Activated CD8-positive, alpha-beta memory T cell treated with anti-CD3 and anti-CD28 coated beads, Interleukin-2, amount 10 ng/mL, durations not matched to agents 7 days and 5 days (primary cell): Measurements from ENCODE around the gene PBLD. TPM values are rescaled to one million over a fixed set of nuclear protein-coding genes. Genes with fewer than 3 reads are reported as not detected.
"Not testable (repeated sequence)": the region's sequence is repeated elsewhere in the genome, so short reads cannot be mapped to it uniquely, and the experiment has no call there.

ENCODE experiments used
- ATAC-seq: fragments of 150-1000 bp; cut with Tn5 transposase; one replicate; pipeline ENCODE4 v1.10.0; 2021; ENCODE audit warnings: moderate library complexity
- CTCF ChIA-PET: fragments of 350-600 bp; sonication (Branson Sonifier 250); formaldehyde crosslinking; loops from one replicate; lab custom pipeline; 2021; ENCODE audit warnings: antibody characterized with exemption; lab: Charles Lee
- DNase-seq: peaks from one replicate; pipeline ENCODE4 v3.0.0-alpha.2; 2020
- H3K27ac Mint-ChIP-seq: one replicate; pipeline ENCODE4 v1.8.0; 2021; ENCODE audit warnings: mild to moderate bottlenecking, mixed read lengths
- H3K27me3 Mint-ChIP-seq: one replicate; pipeline ENCODE4 v1.8.0; 2021; ENCODE audit warnings: mixed read lengths
- H3K36me3 Mint-ChIP-seq: one replicate; pipeline ENCODE4 v1.8.0; 2021; ENCODE audit warnings: mild to moderate bottlenecking, mixed read lengths
- H3K4me1 Mint-ChIP-seq: one replicate; pipeline ENCODE4 v1.8.0; 2021; ENCODE audit warnings: mixed read lengths
- H3K4me3 Mint-ChIP-seq: one replicate; pipeline ENCODE4 v1.8.0; 2021; ENCODE audit warnings: mild to moderate bottlenecking, moderate library complexity, mixed read lengths
- H3K9me3 Mint-ChIP-seq: one replicate; pipeline ENCODE4 v1.8.0; 2022; ENCODE audit warnings: low read depth, mixed read lengths
- total RNA-seq, 2 experiments: library from RNA; stranded (reverse); gene quantifications; one replicate each; pipeline ENCODE4 v1.2.3, GENCODE V29; 2021

Gene PBLD
- total RNA-seq, 2 experiments from 2014 or later = 1.1 to 1.4 TPM

- ATAC-seq = no peak
Measured at GRCh38 chr10:68251625-68252495, 80.9 kb downstream of the PBLD start.

DNA sequence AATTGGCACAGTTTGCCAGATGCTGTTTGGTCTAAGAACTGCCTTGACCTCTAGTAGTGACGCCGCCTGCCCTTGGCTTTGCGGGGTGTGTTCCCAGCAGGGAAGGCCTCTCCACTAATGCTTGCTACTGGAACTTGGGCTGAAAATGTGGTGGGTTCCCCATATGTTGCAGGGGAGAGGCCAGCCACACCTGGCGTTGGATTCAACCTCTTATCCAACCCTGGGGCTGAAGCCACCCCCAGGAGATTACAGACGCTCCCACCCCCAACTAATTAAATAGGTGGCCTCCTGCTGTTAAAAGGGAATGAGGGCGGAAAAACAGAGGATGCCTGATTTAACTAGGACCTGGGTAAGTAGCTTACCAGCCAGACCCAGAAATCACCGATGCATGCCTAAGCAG, 81.6 kb downstream of the PBLD start:
- ATAC-seq (no peak), DNase-seq (no peak)
- Mint-ChIP-seq H3K9me3 (no peaks in the 10 kb centered on the region), H3K27me3 (peaks cover 5% of the 10 kb centered on the region), H3K27ac (no peak overlapping the region), H3K4me3 (no peak overlapping the region), H3K4me1 (no peaks in the 10 kb centered on the region), H3K36me3 (no peaks in the 10 kb centered on the region)
- CTCF ChIA-PET = no interaction called here

More at GRCh38 chr10:68251625-68252495, 80.9 kb downstream of the PBLD start:
- Mint-ChIP-seq H3K36me3 (no peaks in the 10 kb centered on the region), H3K9me3 (no peaks in the 10 kb centered on the region), H3K4me3 (no peak overlapping the region), H3K27me3 (peaks cover 12% of the 10 kb centered on the region), H3K27ac (no peak overlapping the region), H3K4me1 (no peaks in the 10 kb centered on the region)
- no peak for DNase-seq
- CTCF ChIA-PET = interaction anchor here (0.9 to 1.6 kb wide), 2 partner anchors 26 to 39 kb away, joined by 3 read pairs; no protein-coding TSS in a partner anchor

DNA sequence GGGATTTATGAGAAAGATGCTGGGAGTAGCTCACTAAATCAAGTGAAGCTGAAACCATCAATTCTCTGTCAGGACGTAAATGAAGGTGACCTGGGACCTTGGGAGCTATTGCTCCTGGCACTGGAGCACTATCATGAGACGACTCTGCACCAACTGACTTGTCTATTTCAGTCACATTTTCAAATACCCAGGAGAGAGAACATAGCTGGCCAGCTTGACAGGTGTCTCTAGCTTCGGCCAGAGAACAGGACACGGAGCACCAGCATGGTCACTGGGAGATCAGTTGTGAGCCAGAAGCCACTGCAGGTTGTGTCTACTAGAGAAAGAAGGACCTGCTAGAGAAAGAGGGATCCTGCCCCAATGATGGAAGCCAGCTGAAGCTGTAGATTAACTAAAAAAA, 83.4 kb downstream of the PBLD start:
- no peaks in the 10 kb centered on the region for H3K4me1 Mint-ChIP-seq
- DNase-seq = no peak
- CTCF ChIA-PET = no interaction called here
- H3K9me3 Mint-ChIP-seq = no peaks in the 10 kb centered on the region
- no peaks in the 10 kb centered on the region for H3K27me3 Mint-ChIP-seq
- no peaks in the 10 kb centered on the region for H3K36me3 Mint-ChIP-seq
- no peak for ATAC-seq
- H3K27ac Mint-ChIP-seq = no peak overlapping the region
- H3K4me3 Mint-ChIP-seq = no peak overlapping the region

GRCh38 chr10:68247931-68248330, 84.8 kb downstream of the PBLD start:
- DNase-seq (no peak), ATAC-seq (no peak)
- Mint-ChIP-seq H3K27me3 (no peaks in the 10 kb centered on the region), H3K4me3 (no peak overlapping the region), H3K4me1 (no peaks in the 10 kb centered on the region), H3K36me3 (no peaks in the 10 kb centered on the region), H3K9me3 (no peaks in the 10 kb centered on the region), H3K27ac (no peak overlapping the region)
- CTCF ChIA-PET = interaction anchor here (1.4 kb wide), 1 partner anchor 35 kb away, joined by 4 read pairs; no protein-coding TSS in a partner anchor

DNA sequence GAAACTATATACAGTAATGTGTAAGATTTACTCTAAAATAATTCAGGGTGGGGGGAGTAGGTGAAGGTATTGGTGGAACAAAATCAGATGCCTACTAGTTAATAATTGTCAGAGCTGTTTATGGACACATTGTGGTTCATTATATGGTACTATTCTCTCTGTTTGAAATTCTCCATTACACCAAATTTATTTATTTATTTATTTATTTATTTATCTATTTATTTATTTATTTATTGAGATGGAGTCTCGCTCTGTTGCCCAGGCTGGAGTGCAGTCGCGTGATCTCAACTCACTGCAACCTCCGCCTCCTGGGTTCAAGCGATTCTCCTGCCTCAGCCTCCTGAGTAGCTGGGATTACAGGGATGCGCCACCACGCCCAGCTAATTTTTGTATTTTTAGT, 86.3 kb downstream of the PBLD start:
- not testable (repeated sequence) for H3K27ac Mint-ChIP-seq, H3K4me1 Mint-ChIP-seq, DNase-seq, H3K4me3 Mint-ChIP-seq, H3K9me3 Mint-ChIP-seq, ATAC-seq, H3K36me3 Mint-ChIP-seq, H3K27me3 Mint-ChIP-seq
- CTCF ChIA-PET = interaction anchor here (1.4 kb wide), 1 partner anchor 34 kb away, joined by 4 read pairs; no protein-coding TSS in a partner anchor

DNA sequence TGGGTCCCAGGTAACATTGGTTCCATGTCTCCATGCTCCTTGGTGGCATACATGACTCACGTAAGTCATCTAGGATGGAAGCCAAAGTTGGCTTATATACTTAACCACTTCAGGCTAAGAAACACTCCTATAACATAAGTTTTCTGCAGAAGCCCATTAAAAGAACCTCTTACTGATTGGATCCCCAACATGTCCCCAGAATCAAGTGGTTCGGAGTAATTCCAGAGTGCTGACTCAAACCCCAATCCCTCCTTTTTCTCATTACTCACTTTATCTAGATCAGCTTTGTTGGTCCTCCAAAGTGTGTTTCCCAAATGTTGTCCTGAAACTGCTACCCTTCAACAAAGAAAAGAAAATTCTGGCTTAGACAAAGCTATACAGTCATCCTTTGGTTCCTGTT, 90.7 kb downstream of the PBLD start:
- Mint-ChIP-seq H3K27ac (no peak overlapping the region), H3K27me3 (no peaks in the 10 kb centered on the region), H3K36me3 (no peaks in the 10 kb centered on the region), H3K4me3 (no peak overlapping the region), H3K9me3 (no peaks in the 10 kb centered on the region), H3K4me1 (no peaks in the 10 kb centered on the region)
- CTCF ChIA-PET = no interaction called here
- no peak for ATAC-seq
- no peak for DNase-seq

GRCh38 chr10:68239596-68240150, 93.1 kb downstream of the PBLD start:
- Mint-ChIP-seq H3K4me1 (no peaks in the 10 kb centered on the region), H3K9me3 (no peaks in the 10 kb centered on the region), H3K36me3 (no peaks in the 10 kb centered on the region), H3K27me3 (peaks cover 3% of the 10 kb centered on the region), H3K27ac (no peak overlapping the region), H3K4me3 (no peak overlapping the region)
- CTCF ChIA-PET = interaction anchor here (1.8 kb wide), 1 partner anchor 9 kb away, joined by 9 read pairs; no protein-coding TSS in a partner anchor
- DNase-seq (no peak), ATAC-seq (no peak)

DNA sequence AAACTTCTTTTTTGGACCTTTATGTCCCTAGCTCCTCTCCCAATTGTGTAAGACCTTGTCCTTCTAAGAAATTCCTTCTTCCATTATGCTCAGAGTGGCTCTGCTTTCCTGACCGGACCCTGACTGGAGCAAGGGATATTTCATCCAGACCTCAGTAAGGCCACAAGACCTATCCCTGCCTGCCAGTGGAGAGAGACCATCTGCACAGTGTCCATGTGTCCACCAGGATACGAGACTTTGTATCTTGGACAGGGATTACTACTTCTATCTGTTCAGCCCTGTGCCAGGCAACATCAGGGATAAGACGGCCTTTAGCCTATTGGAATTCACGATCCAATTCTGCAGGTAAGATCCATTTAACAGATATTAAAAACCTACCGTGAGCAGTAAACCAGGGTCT, 93.7 kb downstream of the PBLD start:
- DNase-seq = no peak
- H3K4me1 Mint-ChIP-seq = no peaks in the 10 kb centered on the region
- H3K4me3 Mint-ChIP-seq = no peak overlapping the region
- ATAC-seq = no peak
- H3K36me3 Mint-ChIP-seq = no peaks in the 10 kb centered on the region
- H3K9me3 Mint-ChIP-seq = no peaks in the 10 kb centered on the region
- H3K27ac Mint-ChIP-seq = no peak overlapping the region
- CTCF ChIA-PET = interaction anchor here (1.8 kb wide), 1 partner anchor 8 kb away, joined by 9 read pairs; no protein-coding TSS in a partner anchor
- peaks cover 4% of the 10 kb centered on the region for H3K27me3 Mint-ChIP-seq

GRCh38 chr10:68238371-68238770, 94.4 kb downstream of the PBLD start:
- no peak for DNase-seq
- no peak overlapping the region for H3K4me3 Mint-ChIP-seq
- H3K27me3 Mint-ChIP-seq = peaks cover 11% of the 10 kb centered on the region
- no peak for ATAC-seq
- no peak overlapping the region for H3K27ac Mint-ChIP-seq
- no peaks in the 10 kb centered on the region for H3K9me3 Mint-ChIP-seq
- no peaks in the 10 kb centered on the region for H3K4me1 Mint-ChIP-seq
- CTCF ChIA-PET = no interaction called here
- H3K36me3 Mint-ChIP-seq = no peaks in the 10 kb centered on the region

- H3K4me1 Mint-ChIP-seq = no peaks in the 10 kb centered on the region
- no peak overlapping the region for H3K27ac Mint-ChIP-seq
- H3K36me3 Mint-ChIP-seq = no peaks in the 10 kb centered on the region
- no peaks in the 10 kb centered on the region for H3K9me3 Mint-ChIP-seq
- H3K4me3 Mint-ChIP-seq = no peak overlapping the region
- CTCF ChIA-PET = no interaction called here
- H3K27me3 Mint-ChIP-seq = peaks cover 20% of the 10 kb centered on the region
- ATAC-seq (no peak), DNase-seq (no peak)
Measured at GRCh38 chr10:68237173-68237572, 95.6 kb downstream of the PBLD start.

- CTCF ChIA-PET = interaction anchor here (1.7 kb wide), 1 partner anchor 22 kb away, joined by 4 read pairs; no protein-coding TSS in a partner anchor
- no peak overlapping the region for H3K27ac Mint-ChIP-seq
- no peak for ATAC-seq
Measured at GRCh38 chr10:68235581-68235980, 97.1 kb downstream of the PBLD start.

GRCh38 chr10:68235111-68235510, 97.6 kb downstream of the PBLD start:
- DNase-seq (no peak), ATAC-seq (no peak)
- CTCF ChIA-PET = interaction anchor here (1.7 kb wide), 1 partner anchor 22 kb away, joined by 4 read pairs; no protein-coding TSS in a partner anchor
- Mint-ChIP-seq H3K9me3 (no peaks in the 10 kb centered on the region), H3K27ac (no peak overlapping the region), H3K4me3 (no peak overlapping the region), H3K27me3 (peaks cover 33% of the 10 kb centered on the region), H3K4me1 (peaks cover 9% of the 10 kb centered on the region), H3K36me3 (no peaks in the 10 kb centered on the region)

More at GRCh38 chr10:68235581-68235980, 97.1 kb downstream of the PBLD start:
- H3K9me3 Mint-ChIP-seq = no peaks in the 10 kb centered on the region
- H3K36me3 Mint-ChIP-seq = no peaks in the 10 kb centered on the region
- H3K4me1 Mint-ChIP-seq = peaks cover 8% of the 10 kb centered on the region
- DNase-seq = no peak
- no peak overlapping the region for H3K4me3 Mint-ChIP-seq
- peaks cover 30% of the 10 kb centered on the region for H3K27me3 Mint-ChIP-seq

GRCh38 chr10:68233046-68233445, 99.7 kb downstream of the PBLD start:
- no peaks in the 10 kb centered on the region for H3K9me3 Mint-ChIP-seq
- H3K36me3 Mint-ChIP-seq = no peaks in the 10 kb centered on the region
- H3K27ac Mint-ChIP-seq = no peak overlapping the region
- H3K4me1 Mint-ChIP-seq = peaks cover 9% of the 10 kb centered on the region
- H3K4me3 Mint-ChIP-seq = no peak overlapping the region
- no peak for ATAC-seq
- DNase-seq = no peak
- CTCF ChIA-PET = no interaction called here
- peaks cover 46% of the 10 kb centered on the region for H3K27me3 Mint-ChIP-seq
